ENCODE measurements around the gene ABHD14A. TPM values are rescaled to one million over a fixed set of nuclear protein-coding genes. Genes with fewer than 3 reads are reported as not detected.
"Not testable (repeated sequence)": the region's sequence is repeated elsewhere in the genome, so short reads cannot be mapped to it uniquely, and the experiment has no call there.

ABHD14A gene
- total RNA-seq, 1 donor from 2014 or later: 12.2 TPM

DNA sequence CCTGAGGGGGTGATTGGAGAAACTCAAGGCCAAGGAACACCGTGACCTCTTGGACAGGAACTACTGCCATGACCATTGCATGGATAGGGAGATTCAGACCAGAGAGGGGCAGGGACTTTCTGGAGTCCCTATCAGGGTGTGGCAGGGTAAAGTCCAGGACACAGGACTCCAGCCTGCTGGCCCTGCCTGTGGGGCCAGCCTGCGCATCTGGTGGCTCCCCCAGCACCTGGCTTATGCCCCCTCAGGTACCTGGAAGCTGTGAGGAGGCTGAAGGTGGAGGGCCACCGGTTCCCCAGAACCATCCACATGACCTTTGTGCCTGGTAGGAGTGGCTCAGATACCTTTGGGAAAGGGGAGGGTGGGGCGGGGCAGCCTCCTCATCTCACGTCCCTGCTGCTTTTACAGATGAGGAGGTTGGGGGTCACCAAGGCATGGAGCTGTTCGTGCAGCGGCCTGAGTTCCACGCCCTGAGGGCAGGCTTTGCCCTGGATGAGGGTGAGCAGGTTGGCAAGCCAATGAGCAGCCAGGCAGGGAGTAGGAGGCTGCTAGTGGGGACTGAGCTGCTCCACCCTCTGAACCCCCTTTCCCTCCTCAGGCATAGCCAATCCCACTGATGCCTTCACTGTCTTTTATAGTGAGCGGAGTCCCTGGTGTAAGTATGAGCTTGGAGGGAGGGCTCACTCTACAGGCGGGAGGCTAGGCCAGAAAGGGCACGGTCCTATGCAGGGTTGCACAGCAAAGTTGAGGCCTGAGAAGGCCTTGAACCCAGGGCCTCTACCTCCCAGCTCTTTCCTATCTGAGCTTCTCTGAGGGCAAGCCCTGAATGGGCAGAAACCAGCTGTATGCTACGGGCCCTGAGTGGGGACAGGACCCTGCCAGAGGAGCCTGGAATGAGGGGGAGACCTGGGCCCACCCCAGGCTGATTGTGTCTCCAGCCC lies 11.4 kb downstream of the ABHD14A start:
- H3K9me3 Mint-ChIP-seq (ENCODE audit: unreplicated experiment): no peaks in the 10 kb centered on the region
- H3K4me3 Mint-ChIP-seq (ENCODE audit: unreplicated experiment): no peak overlapping the region
- DNase-seq (ENCODE audit: extremely low spot score, unreplicated experiment): no peak
- H3K27me3 Mint-ChIP-seq (ENCODE audit: unreplicated experiment): no peaks in the 10 kb centered on the region
- H3K36me3 Mint-ChIP-seq (ENCODE audit: unreplicated experiment): no peaks in the 10 kb centered on the region
- no peak overlapping the region for H3K27ac Mint-ChIP-seq (ENCODE audit: unreplicated experiment)
- peaks cover 23% of the 10 kb centered on the region for H3K4me1 Mint-ChIP-seq (ENCODE audit: unreplicated experiment)
- TF ChIP-seq, protein P1, sequence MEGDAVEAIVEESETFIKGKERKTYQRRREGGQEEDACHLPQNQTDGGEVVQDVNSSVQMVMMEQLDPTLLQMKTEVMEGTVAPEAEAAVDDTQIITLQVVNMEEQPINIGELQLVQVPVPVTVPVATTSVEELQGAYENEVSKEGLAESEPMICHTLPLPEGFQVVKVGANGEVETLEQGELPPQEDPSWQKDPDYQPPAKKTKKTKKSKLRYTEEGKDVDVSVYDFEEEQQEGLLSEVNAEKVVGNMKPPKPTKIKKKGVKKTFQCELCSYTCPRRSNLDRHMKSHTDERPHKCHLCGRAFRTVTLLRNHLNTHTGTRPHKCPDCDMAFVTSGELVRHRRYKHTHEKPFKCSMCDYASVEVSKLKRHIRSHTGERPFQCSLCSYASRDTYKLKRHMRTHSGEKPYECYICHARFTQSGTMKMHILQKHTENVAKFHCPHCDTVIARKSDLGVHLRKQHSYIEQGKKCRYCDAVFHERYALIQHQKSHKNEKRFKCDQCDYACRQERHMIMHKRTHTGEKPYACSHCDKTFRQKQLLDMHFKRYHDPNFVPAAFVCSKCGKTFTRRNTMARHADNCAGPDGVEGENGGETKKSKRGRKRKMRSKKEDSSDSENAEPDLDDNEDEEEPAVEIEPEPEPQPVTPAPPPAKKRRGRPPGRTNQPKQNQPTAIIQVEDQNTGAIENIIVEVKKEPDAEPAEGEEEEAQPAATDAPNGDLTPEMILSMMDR (IDR thresholded peaks at IDR 0.05): no peak

DNA sequence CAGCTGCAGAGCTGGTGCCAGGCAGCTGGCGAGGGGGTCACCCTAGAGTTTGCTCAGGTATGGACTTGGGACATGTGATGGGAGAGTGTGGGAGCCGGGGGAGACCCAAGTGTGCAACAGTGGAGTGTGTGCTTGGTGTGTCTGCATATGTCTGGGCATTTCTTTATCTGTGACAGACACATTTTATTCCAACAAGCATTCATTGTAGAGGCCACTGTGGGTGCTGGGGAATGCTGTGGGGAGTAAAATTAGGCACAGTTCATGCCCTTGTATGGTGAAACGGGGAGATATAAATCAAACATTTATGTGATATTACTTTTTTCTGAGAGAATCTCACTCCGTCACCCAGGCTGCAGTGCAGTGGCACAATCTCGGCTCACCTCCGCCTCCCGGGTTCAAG lies 12.7 kb downstream of the ABHD14A start:
- H3K36me3 Mint-ChIP-seq (ENCODE audit: unreplicated experiment): peaks cover 4% of the 10 kb centered on the region
- TF ChIP-seq, protein P1 (IDR thresholded peaks at IDR 0.05): no peak
- H3K4me1 Mint-ChIP-seq (ENCODE audit: unreplicated experiment): peaks cover 17% of the 10 kb centered on the region
- no peaks in the 10 kb centered on the region for H3K9me3 Mint-ChIP-seq (ENCODE audit: unreplicated experiment)
- no peak overlapping the region for H3K4me3 Mint-ChIP-seq (ENCODE audit: unreplicated experiment)
- H3K27ac Mint-ChIP-seq (ENCODE audit: unreplicated experiment): no peak overlapping the region
- DNase-seq (ENCODE audit: extremely low spot score, unreplicated experiment): no peak
- H3K27me3 Mint-ChIP-seq (ENCODE audit: unreplicated experiment): no peaks in the 10 kb centered on the region

DNA sequence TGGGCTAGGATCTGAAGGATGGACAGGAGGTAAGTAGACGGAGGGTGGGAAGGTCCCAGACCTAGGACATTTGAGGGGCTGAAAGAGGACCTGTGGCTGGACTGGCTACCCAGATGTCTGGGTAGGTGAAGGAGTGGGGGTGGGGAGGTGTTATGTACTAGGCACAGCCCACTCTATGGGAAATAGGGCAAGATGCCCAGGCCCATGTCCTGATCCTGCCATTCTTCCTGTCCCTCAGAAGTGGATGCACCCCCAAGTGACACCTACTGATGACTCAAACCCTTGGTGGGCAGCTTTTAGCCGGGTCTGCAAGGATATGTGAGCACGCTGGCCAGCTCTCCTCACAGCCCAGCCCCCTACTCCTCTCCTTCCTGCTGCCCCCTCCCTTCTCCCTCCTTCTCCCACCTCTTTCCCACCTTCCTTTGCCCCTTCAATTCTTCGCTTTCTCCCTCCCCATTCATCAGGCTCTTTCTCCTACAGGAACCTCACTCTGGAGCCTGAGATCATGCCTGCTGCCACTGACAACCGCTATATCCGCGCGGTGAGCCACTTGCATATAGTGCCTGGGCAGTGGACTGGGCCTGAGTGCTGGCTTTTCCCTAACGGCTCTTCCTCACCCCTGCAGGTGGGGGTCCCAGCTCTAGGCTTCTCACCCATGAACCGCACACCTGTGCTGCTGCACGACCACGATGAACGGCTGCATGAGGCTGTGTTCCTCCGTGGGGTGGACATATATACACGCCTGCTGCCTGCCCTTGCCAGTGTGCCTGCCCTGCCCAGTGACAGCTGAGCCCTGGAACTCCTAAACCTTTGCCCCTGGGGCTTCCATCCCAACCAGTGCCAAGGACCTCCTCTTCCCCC lies 13.7 kb downstream of the ABHD14A start:
- H3K4me1 Mint-ChIP-seq (ENCODE audit: unreplicated experiment): peaks cover 10% of the 10 kb centered on the region
- H3K27ac Mint-ChIP-seq (ENCODE audit: unreplicated experiment): peak overlapping the region; percentile 19
- no peaks in the 10 kb centered on the region for H3K9me3 Mint-ChIP-seq (ENCODE audit: unreplicated experiment)
- TF ChIP-seq, protein P1 (IDR thresholded peaks at IDR 0.05): no peak
- no peaks in the 10 kb centered on the region for H3K27me3 Mint-ChIP-seq (ENCODE audit: unreplicated experiment)
- H3K36me3 Mint-ChIP-seq (ENCODE audit: unreplicated experiment): peaks cover 9% of the 10 kb centered on the region
- DNase-seq (ENCODE audit: extremely low spot score, unreplicated experiment): no peak
- no peak overlapping the region for H3K4me3 Mint-ChIP-seq (ENCODE audit: unreplicated experiment)

DNA sequence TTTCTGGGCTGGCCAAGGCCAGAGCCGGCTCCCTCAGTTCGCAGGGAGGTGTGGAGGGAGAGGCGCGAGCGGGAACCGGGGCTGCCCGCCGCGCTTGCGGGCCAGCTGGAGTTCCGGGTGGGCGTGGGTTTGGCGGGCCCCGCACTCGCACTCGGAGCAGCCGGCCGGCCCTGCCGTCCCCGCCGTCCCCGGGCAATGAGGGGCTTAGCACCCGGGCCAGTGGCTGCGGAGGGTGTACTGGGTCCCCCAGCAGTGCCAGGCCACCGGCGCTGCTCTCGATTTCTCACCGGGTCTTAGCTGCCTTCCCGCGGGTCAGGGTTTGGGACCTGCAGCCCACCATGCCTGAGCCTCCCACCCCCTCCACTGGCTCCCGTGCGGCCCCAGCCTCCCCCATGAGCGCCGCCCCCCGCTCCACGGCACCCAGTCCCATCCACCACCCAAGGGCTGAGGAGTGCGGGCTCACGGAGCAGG lies 15.7 kb downstream of the ABHD14A start:
- not testable (repeated sequence) for H3K27ac Mint-ChIP-seq (ENCODE audit: unreplicated experiment); H3K4me3 Mint-ChIP-seq (ENCODE audit: unreplicated experiment)

DNA sequence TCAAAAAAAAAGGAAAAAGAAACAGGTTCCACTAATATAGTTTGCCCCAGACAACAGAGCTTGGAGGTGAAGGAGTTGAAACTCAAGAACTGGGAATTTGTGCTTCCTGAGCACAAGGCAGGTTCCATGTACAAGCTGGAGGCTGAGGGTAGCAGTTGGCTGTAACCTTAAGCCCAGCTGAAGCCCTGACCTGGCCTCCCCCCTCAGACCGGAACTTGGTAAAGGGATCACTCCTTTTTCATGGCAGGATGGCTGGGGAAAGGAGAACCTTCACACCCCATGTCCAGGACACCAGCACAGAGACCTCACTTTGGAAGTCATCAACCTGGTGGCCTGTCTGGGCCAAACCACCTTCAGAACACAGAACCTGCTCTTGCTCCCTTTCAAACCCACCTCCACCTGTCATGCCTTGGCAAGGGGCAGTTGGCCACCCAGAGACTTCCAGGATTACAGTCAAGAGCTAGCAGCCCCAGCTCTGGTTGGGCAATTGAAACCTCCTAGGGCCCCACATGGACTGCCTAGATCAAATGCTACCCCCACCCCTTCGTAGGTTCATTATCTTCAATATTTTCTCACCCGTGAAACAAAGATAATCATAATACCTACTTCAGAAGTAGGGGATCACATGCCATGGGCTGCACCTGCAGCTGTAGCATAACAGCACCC lies 17.3 kb downstream of the ABHD14A start:
- peaks cover 19% of the 10 kb centered on the region for H3K36me3 Mint-ChIP-seq (ENCODE audit: unreplicated experiment)
- H3K9me3 Mint-ChIP-seq (ENCODE audit: unreplicated experiment): no peaks in the 10 kb centered on the region
- TF ChIP-seq, protein P1 (IDR thresholded peaks at IDR 0.05): no peak
- H3K27ac Mint-ChIP-seq (ENCODE audit: unreplicated experiment): no peak overlapping the region
- DNase-seq (ENCODE audit: extremely low spot score, unreplicated experiment): no peak
- no peak overlapping the region for H3K4me3 Mint-ChIP-seq (ENCODE audit: unreplicated experiment)
- H3K27me3 Mint-ChIP-seq (ENCODE audit: unreplicated experiment): peaks cover 3% of the 10 kb centered on the region
- H3K4me1 Mint-ChIP-seq (ENCODE audit: unreplicated experiment): peaks cover 21% of the 10 kb centered on the region

More for the DNA sequence above, 15.7 kb downstream of the ABHD14A start:
- peaks cover 18% of the 10 kb centered on the region for H3K36me3 Mint-ChIP-seq (ENCODE audit: unreplicated experiment)
- H3K27me3 Mint-ChIP-seq (ENCODE audit: unreplicated experiment); H3K9me3 Mint-ChIP-seq (ENCODE audit: unreplicated experiment); DNase-seq (ENCODE audit: extremely low spot score, unreplicated experiment): not testable (repeated sequence)
- H3K4me1 Mint-ChIP-seq (ENCODE audit: unreplicated experiment): peaks cover 16% of the 10 kb centered on the region

DNA sequence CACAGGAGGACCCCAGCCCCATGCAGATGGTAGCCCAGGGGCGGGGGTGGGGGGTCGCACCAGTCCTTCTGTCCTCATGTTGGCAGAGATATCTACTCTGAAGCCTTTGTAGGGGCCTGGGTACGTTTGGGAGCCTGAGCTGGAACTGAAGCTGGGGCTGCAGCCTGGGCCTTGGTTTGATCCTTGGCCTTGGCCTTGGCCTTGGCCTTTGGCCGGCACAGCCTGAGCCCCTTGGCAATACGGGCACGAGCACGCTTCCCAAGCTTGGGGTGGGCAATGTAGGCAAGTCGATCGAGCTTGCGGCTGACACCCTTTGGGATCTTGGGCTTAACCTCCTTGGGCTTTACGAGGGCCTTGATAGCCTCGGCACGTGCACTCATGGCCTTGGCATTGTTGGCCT lies 18.8 kb downstream of the ABHD14A start:
- not testable (repeated sequence) for H3K27ac Mint-ChIP-seq (ENCODE audit: unreplicated experiment); H3K4me3 Mint-ChIP-seq (ENCODE audit: unreplicated experiment); DNase-seq (ENCODE audit: extremely low spot score, unreplicated experiment); H3K9me3 Mint-ChIP-seq (ENCODE audit: unreplicated experiment); H3K27me3 Mint-ChIP-seq (ENCODE audit: unreplicated experiment)
- Mint-ChIP-seq H3K4me1 (ENCODE audit: unreplicated experiment) (peaks cover 21% of the 10 kb centered on the region), H3K36me3 (ENCODE audit: unreplicated experiment) (peaks cover 19% of the 10 kb centered on the region)

Data from osteocyte (in vitro differentiated cells).